Breast epithelium (tissue), 4 donors: ENCODE results near the gene POFUT2. TPM values are rescaled to one million over a fixed set of nuclear protein-coding genes. Genes with fewer than 3 reads are reported as not detected.

Source experiments
- DNase-seq, 2 donors: peaks; one replicate each; pipeline ENCODE4 v3.0.0-alpha.2; 2019; ENCODE audit warnings: low spot score in 2 of 2
- H3K27ac ChIP-seq, 2 donors: fragments of 200-600 bp; sonication (generic) in 1 of 2; one replicate each; pipeline ENCODE4 v1.5.1; 2016 to 2019; ENCODE audit warnings: mild to moderate bottlenecking in 1 of 2
- H3K27me3 ChIP-seq, 2 donors: fragments of 200-600 bp; sonication (generic) in 1 of 2; one replicate each; pipeline versions ENCODE4 v1.5.1 to v1.6.0; 2017 to 2019; ENCODE audit warnings: control low read depth in 1 of 2, mild to moderate bottlenecking in 1 of 2
- H3K36me3 ChIP-seq: fragments of 200-600 bp; one replicate; pipeline ENCODE4 v1.5.1; 2019
- H3K4me1 ChIP-seq, 2 donors: fragments of 200-600 bp; sonication (generic); one replicate each; pipeline ENCODE4 v1.5.1; 2016 to 2019; ENCODE audit warnings: control low read depth in 1 of 2
- H3K4me3 ChIP-seq, 3 donors: fragments of 200-600 bp; sonication (generic); 1 replicate in 2 of 3; 2 replicates in 1 of 3; pipeline ENCODE4 v1.5.1; 2016 to 2019; ENCODE audit warnings: mild to moderate bottlenecking in 3 of 3, moderate library complexity in 2 of 3
- H3K9me3 ChIP-seq, 2 donors: fragments of 200-600 bp; sonication (generic) in 1 of 2; one replicate each; pipeline ENCODE4 v1.5.1; 2016 to 2019; ENCODE audit warnings: control low read depth in 1 of 2
- CTCF ChIP-seq, 3 donors: fragments of 450-650 bp; IDR thresholded peaks; one replicate each; pipeline ENCODE4 v1.5.1; 2016 to 2017; ENCODE audit warnings: antibody characterized with exemption in 3 of 3, mild to moderate bottlenecking in 3 of 3, moderate library complexity in 3 of 3
- POLR2A ChIP-seq: fragments of 450-650 bp; IDR thresholded peaks from one replicate; pipeline ENCODE4 v1.6.1; 2016; ENCODE audit warnings: antibody characterized with exemption, mild to moderate bottlenecking, moderate library complexity
- POLR2AphosphoS5 ChIP-seq, 3 donors: sonication (generic); formaldehyde crosslinking; IDR thresholded peaks; one replicate each; pipeline ENCODE4 v1.6.1; 2017; ENCODE audit warnings: antibody characterized with exemption in 3 of 3
- intact Hi-C: fragments of 100-400 bp; cut with DNase I; formaldehyde crosslinking; loops from one replicate; pipeline ENCODE4 v1.15.1; 2023; ENCODE audit warnings: low total_unique reads
- total RNA-seq, 3 donors: library from RNA; depleted of rRNA; stranded (reverse); fragments of >200 nt; gene quantifications; one replicate each; pipeline ENCODE4 v1.1.0, GENCODE V29; 2016

Gene POFUT2
- total RNA-seq, 3 donors from 2014 or later, result 20.0 to 22.9 (median 22.1) TPM

GRCh38 chr21:45313682-45314081 is 26.0 kb upstream of the POFUT2 start:
- Histone ChIP-seq H3K9me3 (no peaks in the 10 kb centered on the region), H3K4me1 (peaks cover 0 to 4% of the 10 kb centered on the region in 2 donors), H3K27me3 (no peaks in the 10 kb centered on the region), H3K27ac (no peak overlapping the region), H3K4me3 (no peak overlapping the region), H3K36me3 (no peaks in the 10 kb centered on the region)
- no peak for DNase-seq
- intact Hi-C loops, result no loop called here
- TF ChIP-seq POLR2A, result no peak

GRCh38 chr21:45313015-45313414 is 25.3 kb upstream of the POFUT2 start:
- H3K4me1 ChIP-seq, result peaks cover 0 to 4% of the 10 kb centered on the region in 2 donors
- DNase-seq, result no peak
- no peaks in the 10 kb centered on the region for H3K27me3 ChIP-seq
- H3K4me3 ChIP-seq, result no peak overlapping the region
- H3K9me3 ChIP-seq, result no peaks in the 10 kb centered on the region
- H3K36me3 ChIP-seq, result no peaks in the 10 kb centered on the region
- intact Hi-C loops, result no loop called here
- TF ChIP-seq POLR2AphosphoS5 (IDR thresholded peaks at IDR 0.05) (no peak), CTCF (IDR thresholded peaks at IDR 0.05) (no peak), POLR2A (no peak)
- no peak overlapping the region for H3K27ac ChIP-seq

GRCh38 chr21:45312296-45312695 is 24.6 kb upstream of the POFUT2 start:
- Histone ChIP-seq H3K36me3 (no peaks in the 10 kb centered on the region), H3K27me3 (no peaks in the 10 kb centered on the region), H3K27ac (no peak overlapping the region), H3K9me3 (no peaks in the 10 kb centered on the region), H3K4me3 (no peak overlapping the region), H3K4me1 (peaks cover under 1 to 4% of the 10 kb centered on the region in 2 donors)
- DNase-seq, result no peak
- no peak for TF ChIP-seq POLR2AphosphoS5 (IDR thresholded peaks at IDR 0.05)
- TF ChIP-seq POLR2A, result no peak
- no peak for TF ChIP-seq CTCF (IDR thresholded peaks at IDR 0.05)
- intact Hi-C loops, result no loop called here

GRCh38 chr21:45310459-45310858 is 22.8 kb upstream of the POFUT2 start:
- TF ChIP-seq POLR2A, result no peak
- TF ChIP-seq POLR2AphosphoS5 (IDR thresholded peaks at IDR 0.05), result no peak
- TF ChIP-seq CTCF (IDR thresholded peaks at IDR 0.05), result no peak
- Histone ChIP-seq H3K27ac (no peak overlapping the region), H3K9me3 (no peaks in the 10 kb centered on the region), H3K4me3 (no peak overlapping the region), H3K27me3 (no peaks in the 10 kb centered on the region), H3K4me1 (peaks cover 3 to 5% of the 10 kb centered on the region in 2 donors), H3K36me3 (no peaks in the 10 kb centered on the region)
- DNase-seq, result no peak
- intact Hi-C loops, result loop anchor here (2.0 kb wide), 1 partner anchor 44 kb away; no protein-coding TSS in a partner anchor

GRCh38 chr21:45309987-45310381 is 22.3 kb upstream of the POFUT2 start:
- intact Hi-C loops, result loop anchor here (2.0 kb wide), 1 partner anchor 43 kb away; no protein-coding TSS in a partner anchor
- Histone ChIP-seq H3K4me3 (no peak overlapping the region), H3K9me3 (no peaks in the 10 kb centered on the region), H3K36me3 (no peaks in the 10 kb centered on the region), H3K27me3 (no peaks in the 10 kb centered on the region), H3K27ac (peak overlapping the region in 1 of 2 donors; percentile 90), H3K4me1 (peaks cover 3 to 5% of the 10 kb centered on the region in 2 donors)
- no peak for DNase-seq
- TF ChIP-seq CTCF (IDR thresholded peaks at IDR 0.05) (no peak), POLR2A (no peak), POLR2AphosphoS5 (IDR thresholded peaks at IDR 0.05) (no peak)
